ENCODE measurements around the gene SBK1.
"Not testable (repeated sequence)": the region's sequence is repeated elsewhere in the genome, so short reads cannot be mapped to it uniquely, and the experiment has no call there.

SBK1 gene

GRCh38 chr16:28317040-28317880 lies 24.9 kb downstream of the SBK1 start:
- Mint-ChIP-seq H3K9me3 (no peaks in the 10 kb centered on the region), H3K4me3 (peak overlapping the region; percentile 37), H3K27ac (ENCODE audit: low read depth) (peak overlapping the region; percentile 59), H3K4me1 (peaks cover 32% of the 10 kb centered on the region), H3K27me3 (no peaks in the 10 kb centered on the region), H3K36me3 (ENCODE audit: insufficient read depth) (peaks cover 27% of the 10 kb centered on the region)
- ATAC-seq (replicated peaks; ENCODE audit: extremely low read depth, poor library complexity, severe bottlenecking) (peak; percentile 74), DNase-seq (ENCODE audit: low spot score in 2 of 2) (peak; percentile 62 to 71)

GRCh38 chr16:28318042-28318744 lies 25.9 kb downstream of the SBK1 start:
- H3K27ac Mint-ChIP-seq (ENCODE audit: low read depth): peak overlapping the region; percentile 10
- DNase-seq (ENCODE audit: low spot score in 2 of 2) (no peak), ATAC-seq (replicated peaks; ENCODE audit: extremely low read depth, poor library complexity, severe bottlenecking) (no peak)
- H3K36me3 Mint-ChIP-seq (ENCODE audit: insufficient read depth): peaks cover 31% of the 10 kb centered on the region
- H3K27me3 Mint-ChIP-seq: no peaks in the 10 kb centered on the region
- H3K4me1 Mint-ChIP-seq: peaks cover 27% of the 10 kb centered on the region
- H3K4me3 Mint-ChIP-seq: no peak overlapping the region
- H3K9me3 Mint-ChIP-seq: no peaks in the 10 kb centered on the region

- peaks cover 16% of the 10 kb centered on the region for H3K4me1 Mint-ChIP-seq
- DNase-seq (ENCODE audit: low spot score in 2 of 2) (no peak), ATAC-seq (replicated peaks; ENCODE audit: extremely low read depth, poor library complexity, severe bottlenecking) (no peak)
- no peaks in the 10 kb centered on the region for H3K27me3 Mint-ChIP-seq
- no peaks in the 10 kb centered on the region for H3K9me3 Mint-ChIP-seq
- peaks cover 31% of the 10 kb centered on the region for H3K36me3 Mint-ChIP-seq (ENCODE audit: insufficient read depth)
- no peak overlapping the region for H3K4me3 Mint-ChIP-seq
- H3K27ac Mint-ChIP-seq (ENCODE audit: low read depth): peak overlapping the region; percentile 83
These were observed 27.2 kb downstream of the SBK1 start for GRCh38 chr16:28319476-28320022.

- DNase-seq (ENCODE audit: low spot score in 2 of 2) (no peak), ATAC-seq (replicated peaks; ENCODE audit: extremely low read depth, poor library complexity, severe bottlenecking) (no peak)
- no peaks in the 10 kb centered on the region for H3K27me3 Mint-ChIP-seq
- no peak overlapping the region for H3K4me3 Mint-ChIP-seq
- no peak overlapping the region for H3K27ac Mint-ChIP-seq (ENCODE audit: low read depth)
- H3K36me3 Mint-ChIP-seq (ENCODE audit: insufficient read depth): peaks cover 33% of the 10 kb centered on the region
- no peaks in the 10 kb centered on the region for H3K9me3 Mint-ChIP-seq
- peaks cover 11% of the 10 kb centered on the region for H3K4me1 Mint-ChIP-seq
These were observed 27.8 kb downstream of the SBK1 start for GRCh38 chr16:28320023-28320561.

GRCh38 chr16:28320741-28321140 lies 28.4 kb downstream of the SBK1 start:
- Mint-ChIP-seq H3K4me3 (no peak overlapping the region), H3K4me1 (peaks cover 8% of the 10 kb centered on the region), H3K27me3 (no peaks in the 10 kb centered on the region), H3K9me3 (no peaks in the 10 kb centered on the region), H3K27ac (ENCODE audit: low read depth) (no peak overlapping the region), H3K36me3 (ENCODE audit: insufficient read depth) (peaks cover 32% of the 10 kb centered on the region)
- ATAC-seq (replicated peaks; ENCODE audit: extremely low read depth, poor library complexity, severe bottlenecking): no peak
- no peak for DNase-seq (ENCODE audit: low spot score in 2 of 2)

- H3K27ac Mint-ChIP-seq (ENCODE audit: low read depth): peak overlapping the region; percentile 84
- no peaks in the 10 kb centered on the region for H3K9me3 Mint-ChIP-seq
- no peak overlapping the region for H3K4me3 Mint-ChIP-seq
- H3K27me3 Mint-ChIP-seq: no peaks in the 10 kb centered on the region
- DNase-seq (ENCODE audit: low spot score in 2 of 2) (no peak), ATAC-seq (replicated peaks; ENCODE audit: extremely low read depth, poor library complexity, severe bottlenecking) (no peak)
- H3K4me1 Mint-ChIP-seq: peaks cover 7% of the 10 kb centered on the region
- peaks cover 31% of the 10 kb centered on the region for H3K36me3 Mint-ChIP-seq (ENCODE audit: insufficient read depth)
These were observed 29.5 kb downstream of the SBK1 start for GRCh38 chr16:28321700-28322411.

GRCh38 chr16:28324235-28324886 lies 32.0 kb downstream of the SBK1 start:
- ATAC-seq (replicated peaks; ENCODE audit: extremely low read depth, poor library complexity, severe bottlenecking) (no peak), DNase-seq (ENCODE audit: low spot score in 2 of 2) (no peak)
- no peaks in the 10 kb centered on the region for H3K9me3 Mint-ChIP-seq
- H3K27me3 Mint-ChIP-seq: no peaks in the 10 kb centered on the region
- no peak overlapping the region for H3K4me3 Mint-ChIP-seq
- H3K27ac Mint-ChIP-seq (ENCODE audit: low read depth): peak overlapping the region; percentile 41
- H3K36me3 Mint-ChIP-seq (ENCODE audit: insufficient read depth): peaks cover 19% of the 10 kb centered on the region
- peaks cover 7% of the 10 kb centered on the region for H3K4me1 Mint-ChIP-seq

GRCh38 chr16:28324887-28325279 lies 32.6 kb downstream of the SBK1 start:
- Mint-ChIP-seq H3K27me3 (no peaks in the 10 kb centered on the region), H3K4me1 (peaks cover 7% of the 10 kb centered on the region), H3K36me3 (ENCODE audit: insufficient read depth) (peaks cover 14% of the 10 kb centered on the region), H3K9me3 (no peaks in the 10 kb centered on the region), H3K4me3 (no peak overlapping the region), H3K27ac (ENCODE audit: low read depth) (peak overlapping the region; percentile 41)
- DNase-seq (ENCODE audit: low spot score in 2 of 2) (no peak), ATAC-seq (replicated peaks; ENCODE audit: extremely low read depth, poor library complexity, severe bottlenecking) (no peak)

GRCh38 chr16:28326881-28327610 lies 34.7 kb downstream of the SBK1 start:
- H3K4me1 Mint-ChIP-seq: peaks cover 7% of the 10 kb centered on the region
- H3K27me3 Mint-ChIP-seq: no peaks in the 10 kb centered on the region
- H3K4me3 Mint-ChIP-seq: no peak overlapping the region
- H3K27ac Mint-ChIP-seq (ENCODE audit: low read depth): no peak overlapping the region
- DNase-seq (ENCODE audit: low spot score in 2 of 2) (peak; percentile 47 to 63), ATAC-seq (replicated peaks; ENCODE audit: extremely low read depth, poor library complexity, severe bottlenecking) (peak; percentile 91)
- no peaks in the 10 kb centered on the region for H3K9me3 Mint-ChIP-seq
- peaks cover 10% of the 10 kb centered on the region for H3K36me3 Mint-ChIP-seq (ENCODE audit: insufficient read depth)

- not testable (repeated sequence) for H3K4me1 Mint-ChIP-seq; ATAC-seq (replicated peaks; ENCODE audit: extremely low read depth, poor library complexity, severe bottlenecking); H3K4me3 Mint-ChIP-seq; H3K27ac Mint-ChIP-seq (ENCODE audit: low read depth); H3K36me3 Mint-ChIP-seq (ENCODE audit: insufficient read depth); DNase-seq (ENCODE audit: low spot score in 2 of 2); H3K27me3 Mint-ChIP-seq; H3K9me3 Mint-ChIP-seq
These were observed 37.9 kb downstream of the SBK1 start for GRCh38 chr16:28330232-28330631.

- not testable (repeated sequence) for H3K36me3 Mint-ChIP-seq (ENCODE audit: insufficient read depth); ATAC-seq (replicated peaks; ENCODE audit: extremely low read depth, poor library complexity, severe bottlenecking); H3K9me3 Mint-ChIP-seq
These were observed 38.7 kb downstream of the SBK1 start for GRCh38 chr16:28330981-28331380.

More at GRCh38 chr16:28330981-28331380, 38.7 kb downstream of the SBK1 start:
- H3K4me1 Mint-ChIP-seq; DNase-seq (ENCODE audit: low spot score in 2 of 2); H3K27ac Mint-ChIP-seq (ENCODE audit: low read depth); H3K4me3 Mint-ChIP-seq; H3K27me3 Mint-ChIP-seq: not testable (repeated sequence)
